ENCODE results near the gene HS6ST1.

GRCh38 chr2:128241896-128242295 is 76.8 kb downstream of the HS6ST1 start:
- TF ChIP-seq CTCF (optimal IDR thresholded peaks at IDR 0.05 in 1 of 3, IDR thresholded peaks at IDR 0.05 in 1 of 3, conservative IDR thresholded peaks at IDR 0.05 in 1 of 3; ENCODE audit: extremely low read depth in 1 of 3, insufficient read depth in 2 of 3, low read length in 3 of 3) (no peak), EZH2 (IDR thresholded peaks at IDR 0.05; ENCODE audit: low read length) (no peak)
